NCI-H748 (cell line): Measurements from ENCODE around the gene LRRC14B.
"Not testable (repeated sequence)": the region's sequence is repeated elsewhere in the genome, so short reads cannot be mapped to it uniquely, and the experiment has no call there.

Experiments
- DNase-seq: peaks from one replicate; lab custom pipeline; 2025; ENCODE audit not compliant: unreplicated experiment; lab: John Stamatoyannopoulos, UW

Gene LRRC14B

GRCh38 chr5:204966-205670 is 13.8 kb downstream of the LRRC14B start:
- no peak for DNase-seq

GRCh38 chr5:206406-206805 is 15.1 kb downstream of the LRRC14B start:
- DNase-seq: no peak

GRCh38 chr5:206927-207536 is 15.7 kb downstream of the LRRC14B start:
- DNase-seq: no peak

GRCh38 chr5:207599-207998 is 16.3 kb downstream of the LRRC14B start:
- DNase-seq: no peak

GRCh38 chr5:208449-209114 is 17.3 kb downstream of the LRRC14B start:
- DNase-seq: no peak

GRCh38 chr5:213803-214395 is 22.6 kb downstream of the LRRC14B start:
- no peak for DNase-seq

GRCh38 chr5:215256-215655 is 24.0 kb downstream of the LRRC14B start:
- not testable (repeated sequence) for DNase-seq

- not testable (repeated sequence) for DNase-seq
Observed at GRCh38 chr5:216076-216475, 24.8 kb downstream of the LRRC14B start.

GRCh38 chr5:217494-218456 is 26.5 kb downstream of the LRRC14B start, which contains the start of the genes CCDC127 and SDHA:
CCDC127 (minus strand) TSS chr5:218153; CDS start chr5:216849, 1,304 bp downstream.
SDHA (plus strand) TSS chr5:218320; CDS start chr5:218356, 36 bp downstream.
- DNase-seq: peak; percentile 99

- DNase-seq: peak; percentile 76
Observed at GRCh38 chr5:218457-219291, 27.4 kb downstream of the LRRC14B start.

- DNase-seq: peak; percentile 49
Observed at GRCh38 chr5:219460-219863, 28.2 kb downstream of the LRRC14B start.

- no peak for DNase-seq
Observed at GRCh38 chr5:219991-220390, 28.7 kb downstream of the LRRC14B start.

- not testable (repeated sequence) for DNase-seq
Observed at GRCh38 chr5:222951-223715, 31.8 kb downstream of the LRRC14B start.

GRCh38 chr5:223791-224190 is 32.5 kb downstream of the LRRC14B start:
- DNase-seq: no peak

- no peak for DNase-seq
Observed at GRCh38 chr5:225334-225733, 34.0 kb downstream of the LRRC14B start.

GRCh38 chr5:227375-227774 is 36.1 kb downstream of the LRRC14B start:
- DNase-seq: not testable (repeated sequence)

- no peak for DNase-seq
Observed at GRCh38 chr5:228886-229285, 37.6 kb downstream of the LRRC14B start.

GRCh38 chr5:230711-231110 is 39.4 kb downstream of the LRRC14B start:
- DNase-seq: no peak

GRCh38 chr5:231661-232060 is 40.4 kb downstream of the LRRC14B start:
- no peak for DNase-seq
